H1 (cell line): Measurements from ENCODE around the gene INHBC. TPM values are rescaled to one million over a fixed set of nuclear protein-coding genes. Genes with fewer than 3 reads are reported as not detected.

Experiments used
- ATF2 ChIP-seq: IDR thresholded peaks from 2 replicates; pipeline ENCODE4 v1.6.1; 2012; ENCODE audit warnings: low read length, inconsistent platforms
- CHD1 ChIP-seq: IDR thresholded peaks from 2 replicates; pipeline ENCODE4 v1.6.1; 2012; ENCODE audit warnings: low read depth, low read length, improper control_type of control experiment
- CTBP2 ChIP-seq: IDR thresholded peaks from 2 replicates; pipeline ENCODE4 v1.7.0; 2011; ENCODE audit warnings: borderline replicate concordance, mild to moderate bottlenecking, moderate library complexity, mixed read lengths, low read length; ENCODE audit not compliant: insufficient read depth, insufficient read length
- HDAC6 ChIP-seq: IDR thresholded peaks from one replicate; pipeline ENCODE4 v1.7.1; 2012; ENCODE audit warnings: low read depth, mild to moderate bottlenecking, inconsistent platforms, low read length, moderate library complexity
- PHF8 ChIP-seq: fragments of 200-600 bp; sonication (generic); conservative IDR thresholded peaks from 2 replicates; pipeline ENCODE4 v1.7.1; 2012; ENCODE audit warnings: low read depth, mild to moderate bottlenecking, inconsistent platforms, low read length, moderate library complexity
- RAD21 ChIP-seq, 2 experiments: IDR thresholded peaks in 1 of 2; conservative IDR thresholded peaks in 1 of 2; 2 replicates each; pipeline ENCODE4 v1.6.1; 2011; ENCODE audit warnings: low read depth in 2 of 2, low read length in 2 of 2, improper control_type of control experiment in 1 of 2, inconsistent platforms in 1 of 2, mild to moderate bottlenecking in 1 of 2, moderate library complexity in 1 of 2
- RFX5 ChIP-seq: IDR thresholded peaks from 2 replicates; pipeline ENCODE4 v1.6.1; 2011; ENCODE audit warnings: low read depth, low read length, improper control_type of control experiment, borderline replicate concordance
- SP1 ChIP-seq: IDR thresholded peaks from 2 replicates; pipeline ENCODE4 v1.6.1; 2011; ENCODE audit warnings: low read depth, low read length
- YY1 ChIP-seq: IDR thresholded peaks from 2 replicates; pipeline ENCODE4 v1.6.1; 2011; ENCODE audit warnings: low read depth, mild to moderate bottlenecking, low read length
- polyA plus RNA-seq, 7 experiments: library from polyadenylated mRNA; depleted of rRNA in 3 of 7; stranded (reverse) in 5 of 7; unstranded in 2 of 7; fragments of >200 nt in 5 of 7; fragments of 200-250 nt in 2 of 7; gene quantifications; 1 replicate in 5 of 7; 2 replicates in 1 of 7; 4 replicates in 1 of 7; pipeline versions ENCODE4 v1.2.1 to v1.2.3, GENCODE V29; 2011 to 2013; ENCODE audit warnings: missing spikeins in 2 of 7, mixed read lengths in 2 of 7
- total RNA-seq: library from RNA; stranded (reverse); fragmentation: NEBNext Ultra II Directional; extraction: Animal tissue kit (Norgen Biotek cat#: 25700); gene quantifications from 2 replicates; pipeline ENCODE4 v1.2.1, GENCODE V29; 2021

The INHBC gene
- total and polyA plus RNA-seq, 2 of the 8 experiments (the other 6 are each of a cell fraction or from before 2014, with no cell fraction given) = 0.15 TPM; not detected in 1

GRCh38 chr12:57456145-57456700 is 21.6 kb downstream of the INHBC start (continued):
- TF ChIP-seq CHD1 (no peak), ATF2 (no peak; the same call in 1 of the 2 replicates), HDAC6 (no peak), PHF8 (no peak), CTBP2 (no peak), SP1 (0 out of 2 replicates have a peak, but pooled peaks have one; percentile 30), YY1 (0 out of 2 replicates have a peak, but pooled peaks have one; percentile 22), RFX5 (no peak), RAD21 (IDR thresholded peaks at IDR 0.05 in 1 of 2, conservative IDR thresholded peaks at IDR 0.05 in 1 of 2; ENCODE audit: low read depth in 2 of 2, low read length in 2 of 2) (peak; percentile 55 to 65)
